ENCODE results near the gene TCEA2.

DNA sequence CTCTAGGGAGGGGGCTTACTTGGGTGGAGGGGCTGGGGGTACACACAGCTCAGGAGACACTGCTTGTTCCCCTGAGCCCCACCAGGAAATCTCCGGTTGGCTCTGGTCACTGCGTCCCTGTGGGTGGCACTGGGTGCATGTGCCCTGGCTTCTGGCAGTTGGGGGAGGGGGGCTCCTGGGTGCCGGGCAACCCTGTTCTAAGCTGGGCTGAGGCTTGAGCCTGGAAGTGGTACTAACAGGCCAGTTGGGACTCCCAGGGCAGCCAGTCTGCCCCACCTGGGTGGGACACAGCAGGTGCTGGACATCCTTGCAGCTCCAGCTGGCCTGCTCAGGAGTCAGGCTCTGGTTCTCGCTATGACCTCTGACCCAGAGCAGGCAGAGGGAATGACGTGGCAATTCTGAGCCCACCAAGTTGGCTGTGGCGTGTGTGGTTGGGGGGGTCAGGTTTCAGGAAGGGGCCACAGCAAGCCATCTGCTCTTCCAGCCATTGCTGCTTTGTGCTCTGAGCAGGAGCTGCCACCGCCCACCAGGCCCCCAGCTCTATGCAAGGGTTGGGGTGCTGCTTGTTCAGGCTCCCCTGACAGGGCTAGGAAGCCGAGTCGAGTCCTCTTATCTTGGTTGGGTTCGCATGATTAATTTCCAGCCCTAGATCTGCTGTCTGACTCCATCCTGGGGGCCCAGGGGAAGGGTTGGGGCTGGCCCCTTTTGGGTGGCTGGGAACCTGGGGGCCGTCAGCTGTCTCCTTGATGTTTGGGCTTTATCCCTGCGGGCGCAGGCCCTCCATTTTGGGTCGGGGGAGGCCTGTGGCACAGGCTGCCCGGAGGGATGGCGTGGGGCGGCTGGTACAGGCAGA lies 26.4 kb upstream of the TCEA2 start:
- TF ChIP-seq EZH2 (optimal IDR thresholded peaks at IDR 0.05; ENCODE audit: low read depth, low read length): no peak
- TF ChIP-seq, protein P1, sequence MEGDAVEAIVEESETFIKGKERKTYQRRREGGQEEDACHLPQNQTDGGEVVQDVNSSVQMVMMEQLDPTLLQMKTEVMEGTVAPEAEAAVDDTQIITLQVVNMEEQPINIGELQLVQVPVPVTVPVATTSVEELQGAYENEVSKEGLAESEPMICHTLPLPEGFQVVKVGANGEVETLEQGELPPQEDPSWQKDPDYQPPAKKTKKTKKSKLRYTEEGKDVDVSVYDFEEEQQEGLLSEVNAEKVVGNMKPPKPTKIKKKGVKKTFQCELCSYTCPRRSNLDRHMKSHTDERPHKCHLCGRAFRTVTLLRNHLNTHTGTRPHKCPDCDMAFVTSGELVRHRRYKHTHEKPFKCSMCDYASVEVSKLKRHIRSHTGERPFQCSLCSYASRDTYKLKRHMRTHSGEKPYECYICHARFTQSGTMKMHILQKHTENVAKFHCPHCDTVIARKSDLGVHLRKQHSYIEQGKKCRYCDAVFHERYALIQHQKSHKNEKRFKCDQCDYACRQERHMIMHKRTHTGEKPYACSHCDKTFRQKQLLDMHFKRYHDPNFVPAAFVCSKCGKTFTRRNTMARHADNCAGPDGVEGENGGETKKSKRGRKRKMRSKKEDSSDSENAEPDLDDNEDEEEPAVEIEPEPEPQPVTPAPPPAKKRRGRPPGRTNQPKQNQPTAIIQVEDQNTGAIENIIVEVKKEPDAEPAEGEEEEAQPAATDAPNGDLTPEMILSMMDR (IDR thresholded peaks at IDR 0.05; ENCODE audit: low read length): no peak

All from MM.1S (cell line).